ENCODE results near the gene PADI1.

PADI1 gene

GRCh38 chr1:17183388-17184160 lies 21.4 kb upstream of the PADI1 start:
- TF ChIP-seq CTCF (IDR thresholded peaks at IDR 0.05; ENCODE audit: insufficient read depth, low read length), result no peak
- no peak for TF ChIP-seq POLR2AphosphoS5 (IDR thresholded peaks at IDR 0.05; ENCODE audit: low read depth)
- TF ChIP-seq SPI1 (IDR thresholded peaks at IDR 0.05; ENCODE audit: borderline replicate concordance, low read depth), result no peak
- TF ChIP-seq GABPA (IDR thresholded peaks at IDR 0.05; ENCODE audit: low read depth), result no peak
- no peak for TF ChIP-seq REST (IDR thresholded peaks at IDR 0.05; ENCODE audit: insufficient replicate concordance, low read depth)
- Histone ChIP-seq H3K27me3 (ENCODE audit: insufficient read depth, poor library complexity, severe bottlenecking) (no peaks in the 10 kb centered on the region), H3K27ac (replicated peaks) (no peak overlapping the region), H3K4me3 (replicated peaks; ENCODE audit: insufficient read depth, low read length) (no peak overlapping the region)
- DNase-seq (ENCODE audit: low read depth in 1 of 2, low spot score in 1 of 2), result no peak

GRCh38 chr1:17184161-17184665 lies 20.7 kb upstream of the PADI1 start:
- Histone ChIP-seq H3K4me3 (replicated peaks; ENCODE audit: insufficient read depth, low read length) (no peak overlapping the region), H3K27ac (replicated peaks) (no peak overlapping the region), H3K27me3 (ENCODE audit: insufficient read depth, poor library complexity, severe bottlenecking) (no peaks in the 10 kb centered on the region)
- no peak for DNase-seq (ENCODE audit: low read depth in 1 of 2, low spot score in 1 of 2)
- no peak for TF ChIP-seq GABPA (IDR thresholded peaks at IDR 0.05; ENCODE audit: low read depth)
- no peak for TF ChIP-seq SPI1 (IDR thresholded peaks at IDR 0.05; ENCODE audit: borderline replicate concordance, low read depth)
- TF ChIP-seq CTCF (IDR thresholded peaks at IDR 0.05; ENCODE audit: insufficient read depth, low read length), result no peak
- no peak for TF ChIP-seq POLR2AphosphoS5 (IDR thresholded peaks at IDR 0.05; ENCODE audit: low read depth)
- no peak for TF ChIP-seq REST (IDR thresholded peaks at IDR 0.05; ENCODE audit: insufficient replicate concordance, low read depth)

- Histone ChIP-seq H3K4me3 (replicated peaks; ENCODE audit: insufficient read depth, low read length) (no peak overlapping the region), H3K27me3 (ENCODE audit: insufficient read depth, poor library complexity, severe bottlenecking) (no peaks in the 10 kb centered on the region), H3K27ac (replicated peaks) (no peak overlapping the region)
- TF ChIP-seq SPI1 (IDR thresholded peaks at IDR 0.05; ENCODE audit: borderline replicate concordance, low read depth) (no peak), POLR2AphosphoS5 (IDR thresholded peaks at IDR 0.05; ENCODE audit: low read depth) (no peak), GABPA (IDR thresholded peaks at IDR 0.05; ENCODE audit: low read depth) (no peak), REST (IDR thresholded peaks at IDR 0.05; ENCODE audit: insufficient replicate concordance, low read depth) (no peak), CTCF (IDR thresholded peaks at IDR 0.05; ENCODE audit: insufficient read depth, low read length) (no peak)
- DNase-seq (ENCODE audit: low read depth in 1 of 2, low spot score in 1 of 2), result no peak
Observed at GRCh38 chr1:17184822-17185484, 20.0 kb upstream of the PADI1 start.

All from HL-60 (cell line).